GM18502 (cell line): ENCODE data around the gene COL23A1.

Experiments used
- ATAC-seq: cut with Tn5 transposase; IDR thresholded peaks from one replicate; pipeline ENCODE4 v1.9.1; 2021; ENCODE audit warnings: mild to moderate bottlenecking; ENCODE audit not compliant: unreplicated experiment, poor library complexity

The COL23A1 gene

DNA sequence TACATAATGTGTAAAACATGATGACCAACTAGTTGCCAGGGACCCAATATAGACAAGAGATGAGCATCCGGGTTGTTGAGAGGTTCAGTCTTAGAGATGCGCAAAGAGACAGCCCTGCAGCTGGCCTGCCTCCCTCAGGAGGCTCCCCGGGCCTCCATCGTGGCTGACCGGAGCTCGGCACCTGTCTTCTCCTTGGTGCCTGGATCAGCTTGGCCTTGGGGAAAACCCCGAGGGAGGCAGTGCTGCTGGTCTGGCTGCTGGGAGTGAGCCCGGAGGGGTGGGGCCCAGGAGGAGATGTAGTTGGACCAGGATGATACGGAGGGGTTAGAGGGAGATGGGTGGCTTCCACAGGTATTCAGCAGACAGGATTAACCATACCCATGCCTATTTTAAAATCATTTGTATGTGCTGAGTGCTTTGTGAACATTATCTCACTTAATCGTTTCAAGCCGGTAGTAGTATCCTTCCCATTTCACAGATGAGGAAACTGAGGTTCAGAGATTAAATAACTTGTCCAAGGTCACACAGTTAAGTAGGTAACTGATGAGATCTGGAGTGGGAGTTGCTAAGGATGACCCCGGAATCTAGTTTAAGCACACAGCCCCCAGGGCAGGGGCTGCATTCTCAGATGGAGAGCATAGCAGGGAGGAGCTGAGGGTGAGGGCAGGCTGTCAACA lies 173.8 kb downstream of the COL23A1 start:
- no peak for ATAC-seq

DNA sequence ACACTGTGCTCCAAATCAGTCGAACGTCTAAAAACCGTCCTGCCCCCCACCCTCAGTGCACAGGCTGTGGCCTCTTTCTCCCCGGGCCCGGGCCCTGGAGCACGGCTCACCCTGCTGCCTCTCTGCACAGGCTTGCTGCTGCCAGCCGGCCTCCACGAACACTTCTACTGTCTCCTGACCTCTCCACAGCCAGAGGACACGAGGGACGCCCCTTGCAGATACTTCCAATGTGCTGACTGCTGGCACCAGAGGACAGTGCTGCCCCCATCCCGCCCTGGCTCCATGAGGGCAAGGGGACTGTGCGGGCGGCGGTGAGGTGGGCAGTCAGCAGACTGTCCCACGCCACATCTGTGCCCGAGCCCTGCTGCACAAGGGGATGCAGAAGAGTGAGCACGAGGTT lies 174.8 kb downstream of the COL23A1 start:
- no peak for ATAC-seq

- ATAC-seq, result no peak
Measured at GRCh38 chr5:178413988-178414387, 176.2 kb downstream of the COL23A1 start.

DNA sequence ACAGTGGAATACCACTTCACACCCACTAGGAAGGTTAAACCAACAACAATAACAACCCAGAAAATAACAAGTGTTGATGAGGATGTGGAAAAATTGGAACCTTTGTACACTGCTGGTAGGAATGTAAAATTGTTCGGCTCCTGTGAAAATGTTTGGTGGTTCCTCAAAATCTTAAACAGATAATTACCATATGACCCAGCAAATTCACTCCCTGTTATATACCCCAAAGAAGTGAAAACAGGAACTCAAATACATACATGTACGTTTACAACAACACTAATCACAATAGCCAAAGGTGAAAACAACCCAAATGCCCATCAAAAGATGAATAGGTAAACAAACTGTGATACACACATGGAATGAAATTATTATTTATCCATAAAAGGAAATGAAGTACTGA lies 179.1 kb downstream of the COL23A1 start:
- no peak for ATAC-seq

GRCh38 chr5:178407646-178408045 lies 182.5 kb downstream of the COL23A1 start:
- ATAC-seq, result no peak

GRCh38 chr5:178404987-178405386 lies 185.2 kb downstream of the COL23A1 start:
- ATAC-seq, result no peak

GRCh38 chr5:178403956-178404600 lies 186.1 kb downstream of the COL23A1 start:
- ATAC-seq, result no peak

DNA sequence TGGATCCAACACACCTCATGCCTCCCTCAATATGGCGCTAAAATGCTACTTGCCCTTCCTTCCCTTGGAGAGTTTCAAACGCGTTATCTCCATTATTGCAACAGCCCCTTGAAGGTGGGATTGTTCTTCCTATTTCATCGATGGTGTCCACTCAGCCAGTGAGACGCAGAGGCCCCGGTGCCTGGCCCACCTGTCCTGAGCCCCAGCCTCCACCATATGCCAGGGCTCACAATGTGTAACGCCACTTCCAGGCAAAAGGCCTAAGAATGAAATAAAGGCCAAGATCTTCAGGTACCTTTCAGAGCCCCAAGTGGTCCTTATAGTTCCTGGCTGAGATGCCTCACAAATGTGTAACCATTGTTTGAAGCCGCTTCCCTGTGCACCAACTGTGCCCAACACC lies 186.8 kb downstream of the COL23A1 start:
- no peak for ATAC-seq

DNA sequence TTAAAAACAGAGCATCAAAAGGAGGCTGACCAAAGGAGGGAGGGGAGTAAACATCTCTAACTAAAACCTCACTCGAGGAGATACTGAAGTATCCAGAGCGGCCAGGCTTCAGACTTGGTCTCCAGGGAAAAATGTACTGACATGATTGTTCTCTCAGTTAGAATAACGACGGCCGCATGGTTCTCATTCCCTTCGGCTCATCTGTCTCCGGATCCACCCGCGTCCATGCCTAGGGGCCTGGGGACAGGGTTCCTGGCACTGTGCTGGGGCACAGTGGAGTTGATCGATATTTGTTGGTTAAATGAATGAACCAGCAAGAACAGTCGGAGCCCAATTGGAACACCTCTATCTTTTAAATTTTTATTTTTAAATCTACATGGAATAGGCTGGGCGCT lies 190.5 kb downstream of the COL23A1 start:
- ATAC-seq, result no peak

DNA sequence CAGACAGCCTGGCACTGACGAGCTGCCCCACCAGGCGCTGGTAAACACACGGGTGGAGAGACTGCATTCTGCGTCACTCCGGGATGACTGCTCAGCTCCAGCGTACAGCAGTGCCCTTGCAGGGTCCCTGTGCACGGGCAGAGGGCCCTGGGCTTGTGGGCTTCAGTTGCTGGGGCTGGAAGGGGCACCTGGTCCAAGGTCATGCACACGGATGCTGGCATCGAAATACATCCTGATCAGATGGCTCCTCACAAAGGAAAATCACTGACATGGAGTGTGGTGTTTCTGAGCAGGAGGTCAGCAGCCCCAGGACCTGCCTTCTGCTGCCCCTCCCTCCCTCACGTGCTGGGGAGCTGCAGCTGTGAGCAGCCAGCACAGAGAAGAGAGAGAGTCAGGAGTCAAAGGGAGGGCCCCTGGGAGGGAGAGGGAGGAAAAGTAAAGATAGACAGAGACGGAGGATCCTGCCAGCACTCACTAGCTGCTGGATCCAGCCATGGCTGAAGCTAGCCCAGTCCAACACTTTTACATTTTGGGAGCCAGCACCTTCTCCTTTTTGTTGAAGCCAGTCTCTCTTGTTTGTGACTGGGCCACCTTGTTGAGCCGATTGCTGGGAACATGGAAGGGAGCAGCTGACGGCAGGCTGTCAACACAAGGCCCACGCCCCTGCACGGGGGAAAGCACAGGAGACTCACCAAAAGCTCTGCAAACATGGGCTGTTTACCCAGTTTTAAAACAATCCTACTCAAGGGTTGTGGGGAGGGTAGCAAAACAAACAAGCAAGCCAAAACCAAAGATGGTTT lies 191.1 kb downstream of the COL23A1 start:
- no peak for ATAC-seq

DNA sequence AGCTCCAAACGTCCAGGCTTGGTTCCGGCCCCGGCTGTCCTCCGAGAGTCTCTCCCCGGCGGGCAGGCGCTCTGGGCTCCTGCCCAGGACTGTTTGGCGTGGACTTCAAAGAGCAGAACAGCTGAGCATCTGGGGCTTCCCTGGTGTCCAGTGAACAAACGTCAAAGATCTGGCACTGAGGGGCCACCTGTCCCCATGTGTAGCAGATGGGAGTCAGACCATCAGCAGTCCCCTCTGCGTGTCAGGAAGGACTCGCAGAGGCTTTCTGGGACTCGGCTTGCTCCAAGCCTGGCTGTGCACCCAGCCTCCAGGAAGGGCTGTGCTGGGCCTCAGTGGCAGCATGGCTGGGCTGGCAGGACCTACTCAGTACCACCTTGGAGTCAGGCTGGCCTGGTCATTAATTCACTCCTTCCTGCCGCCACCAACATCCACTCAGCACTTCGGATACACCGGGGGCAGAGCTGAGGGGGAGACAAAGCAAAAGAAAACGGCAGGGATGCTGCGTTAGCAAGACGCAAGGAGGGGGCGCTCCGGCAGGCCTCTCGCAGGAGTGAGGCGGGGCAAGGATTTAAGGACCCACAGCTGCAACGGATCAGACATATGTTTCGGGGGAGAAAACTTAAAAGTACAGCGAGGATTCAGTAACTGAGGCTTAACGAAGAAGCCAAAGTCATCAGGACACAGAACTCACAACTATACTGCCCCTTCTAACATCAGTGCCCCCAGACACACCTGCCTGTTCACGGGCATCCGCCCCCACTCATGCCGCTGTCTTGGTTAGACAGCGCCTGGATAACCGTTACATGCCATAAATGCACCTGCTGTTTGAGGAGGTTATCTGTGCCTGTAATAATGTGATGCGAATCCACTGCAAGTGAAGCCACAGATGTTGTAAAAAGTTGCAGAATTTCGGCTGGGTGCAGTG lies 193.1 kb downstream of the COL23A1 start:
- ATAC-seq, result no peak

GRCh38 chr5:178394074-178394473 lies 196.1 kb downstream of the COL23A1 start:
- ATAC-seq, result no peak

- no peak for ATAC-seq
Measured at GRCh38 chr5:178392931-178393394, 197.2 kb downstream of the COL23A1 start.

DNA sequence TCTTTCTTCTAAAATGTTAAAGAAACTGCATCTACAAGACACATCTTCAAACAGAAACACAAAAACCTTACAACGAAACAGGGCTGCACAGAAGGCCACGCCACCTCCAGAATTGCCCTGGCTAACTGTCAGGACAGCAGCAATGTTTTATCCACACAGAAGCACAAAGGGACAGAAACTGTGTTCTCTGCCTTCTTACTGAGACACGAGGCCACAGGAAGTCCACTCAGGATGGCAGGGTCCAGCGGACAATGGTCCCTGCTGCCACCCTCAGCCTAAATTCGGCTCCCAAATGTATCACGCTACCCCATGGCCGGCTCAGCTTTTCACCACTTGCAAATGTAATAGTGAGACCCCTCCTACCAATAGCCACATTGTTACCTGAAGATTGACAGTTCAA lies 197.8 kb downstream of the COL23A1 start:
- no peak for ATAC-seq

- ATAC-seq, result no peak
Measured at GRCh38 chr5:178391480-178391879, 198.7 kb downstream of the COL23A1 start.

DNA sequence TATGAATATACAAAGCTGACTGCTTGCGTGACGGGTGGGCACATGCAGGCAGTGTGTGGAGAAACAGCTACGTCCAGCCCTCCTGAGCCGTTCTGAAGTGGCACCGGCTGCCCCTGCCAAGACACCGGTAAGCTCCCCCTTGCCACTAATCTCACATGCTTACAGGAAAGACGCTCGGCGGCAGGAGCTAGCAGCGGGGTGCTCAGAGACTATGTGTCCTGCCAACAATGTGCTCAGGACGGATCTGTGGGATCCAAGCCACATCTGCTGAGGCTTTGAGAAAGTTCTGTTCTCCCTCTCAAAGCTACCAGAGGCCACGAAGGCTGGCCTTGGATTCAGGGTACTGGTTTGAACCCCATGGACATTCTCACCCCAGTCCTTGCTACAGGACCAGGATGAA lies 200.4 kb downstream of the COL23A1 start:
- ATAC-seq, result no peak

DNA sequence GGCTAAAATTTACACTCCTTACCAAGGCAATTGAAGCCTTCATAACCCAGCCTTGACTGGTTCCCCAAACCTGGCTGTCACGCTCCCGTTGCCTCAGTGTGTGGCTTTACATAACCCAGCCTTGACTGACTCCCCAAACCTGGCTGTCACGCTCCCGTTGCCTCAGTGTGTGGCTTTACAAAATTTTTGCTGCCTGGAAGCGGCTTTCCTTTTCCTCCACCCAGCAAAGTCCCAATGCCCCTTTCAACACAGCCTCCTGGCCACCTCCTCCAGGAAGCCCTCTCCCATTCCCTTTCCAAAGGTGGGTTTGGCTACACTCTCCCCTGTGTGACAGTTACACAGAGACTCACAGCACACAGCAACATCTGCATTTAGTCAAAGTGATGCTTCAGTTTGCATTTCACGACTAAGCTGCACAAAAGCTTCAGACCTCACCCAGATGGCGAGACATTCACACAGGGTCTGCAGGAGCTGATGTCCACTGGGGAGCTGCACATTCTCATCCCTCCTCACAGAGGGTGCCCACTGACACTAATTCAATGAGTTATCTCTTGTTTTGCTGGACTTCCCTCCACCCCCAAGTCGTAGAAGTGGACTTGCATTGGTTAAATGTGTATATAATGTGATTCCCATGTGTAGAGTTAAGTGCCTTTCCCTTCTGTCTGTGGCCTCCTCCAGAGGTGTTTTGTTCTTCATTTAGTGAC lies 201.0 kb downstream of the COL23A1 start:
- no peak for ATAC-seq

GRCh38 chr5:178388386-178389025 lies 201.7 kb downstream of the COL23A1 start:
- no peak for ATAC-seq

- ATAC-seq, result no peak
Measured at GRCh38 chr5:178387856-178388190, 202.4 kb downstream of the COL23A1 start.
